ENCODE results near the gene CTNND2. TPM values are rescaled to one million over a fixed set of nuclear protein-coding genes. Genes with fewer than 3 reads are reported as not detected.

The CTNND2 gene
- total RNA-seq, 2 donors from 2014 or later = not detected

- Mint-ChIP-seq H3K36me3 (peaks cover 0 to 6% of the 10 kb centered on the region in 2 donors), H3K9me3 (peaks cover 1% of the 10 kb centered on the region in 2 donors), H3K27ac (no peak overlapping the region)
- DNase-seq (ENCODE audit: low spot score in 2 of 2) (no peak), ATAC-seq (no peak)
Observed at GRCh38 chr5:10934783-10935355, 969.4 kb downstream of the CTNND2 start.

GRCh38 chr5:10933121-10933520, 971.1 kb downstream of the CTNND2 start:
- H3K9me3 Mint-ChIP-seq = peaks cover 8 to 13% of the 10 kb centered on the region in 2 donors
- H3K27ac Mint-ChIP-seq = no peak overlapping the region
- H3K36me3 Mint-ChIP-seq = peaks cover 0 to 11% of the 10 kb centered on the region in 2 donors
- ATAC-seq = no peak
- DNase-seq (ENCODE audit: low spot score in 2 of 2) = no peak

- peaks cover 8 to 13% of the 10 kb centered on the region in 2 donors for H3K9me3 Mint-ChIP-seq
- peaks cover 0 to 11% of the 10 kb centered on the region in 2 donors for H3K36me3 Mint-ChIP-seq
- DNase-seq (ENCODE audit: low spot score in 2 of 2) (no peak), ATAC-seq (no peak)
- no peak overlapping the region for H3K27ac Mint-ChIP-seq
Observed at GRCh38 chr5:10932426-10932825, 971.8 kb downstream of the CTNND2 start.

- DNase-seq (ENCODE audit: low spot score in 2 of 2) (no peak), ATAC-seq (no peak)
- peaks cover 0 to 11% of the 10 kb centered on the region in 2 donors for H3K36me3 Mint-ChIP-seq
- H3K27ac Mint-ChIP-seq = no peak overlapping the region
- peaks cover 13 to 15% of the 10 kb centered on the region in 2 donors for H3K9me3 Mint-ChIP-seq
Observed at GRCh38 chr5:10927608-10928007, 976.6 kb downstream of the CTNND2 start.

GRCh38 chr5:10923310-10923709, 980.9 kb downstream of the CTNND2 start:
- H3K36me3 Mint-ChIP-seq = no peaks in the 10 kb centered on the region

More at GRCh38 chr5:10923310-10923709, 980.9 kb downstream of the CTNND2 start:
- no peak for ATAC-seq
- Mint-ChIP-seq H3K9me3 (peaks cover under 1 to 7% of the 10 kb centered on the region in 2 donors), H3K27ac (no peak overlapping the region)
- DNase-seq (ENCODE audit: low spot score in 2 of 2) = no peak
